ENCODE measurements around the gene ITGA7. TPM values are rescaled to one million over a fixed set of nuclear protein-coding genes. Genes with fewer than 3 reads are reported as not detected.

The ITGA7 gene
- total RNA-seq, 4 donors from 2014 or later: 101 to 207 (median 156) TPM

DNA sequence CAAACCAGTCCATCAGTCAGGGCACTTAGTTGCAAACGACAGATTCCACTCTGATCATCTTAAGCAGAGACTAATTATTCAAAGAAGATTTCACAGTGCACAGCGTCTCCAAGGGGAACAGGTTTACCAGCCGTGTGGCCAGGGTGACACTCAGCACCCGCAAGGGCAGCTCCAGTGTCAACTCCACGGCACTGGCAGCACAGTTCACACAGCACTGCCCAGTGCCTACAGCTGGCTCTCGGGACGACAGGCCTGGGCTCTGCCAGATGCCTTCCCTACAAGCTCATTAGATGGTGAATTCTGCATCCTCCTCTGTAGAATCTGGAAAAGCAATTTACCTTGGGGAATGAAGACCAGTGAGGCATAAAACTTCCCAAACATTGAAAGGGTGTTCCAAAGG, 66.1 kb downstream of the ITGA7 start:
- ATAC-seq (ENCODE audit: low FRiP score): no peak
- TF ChIP-seq CTCF (IDR thresholded peaks at IDR 0.05): no peak
- DNase-seq (ENCODE audit: low spot score): no peak

DNA sequence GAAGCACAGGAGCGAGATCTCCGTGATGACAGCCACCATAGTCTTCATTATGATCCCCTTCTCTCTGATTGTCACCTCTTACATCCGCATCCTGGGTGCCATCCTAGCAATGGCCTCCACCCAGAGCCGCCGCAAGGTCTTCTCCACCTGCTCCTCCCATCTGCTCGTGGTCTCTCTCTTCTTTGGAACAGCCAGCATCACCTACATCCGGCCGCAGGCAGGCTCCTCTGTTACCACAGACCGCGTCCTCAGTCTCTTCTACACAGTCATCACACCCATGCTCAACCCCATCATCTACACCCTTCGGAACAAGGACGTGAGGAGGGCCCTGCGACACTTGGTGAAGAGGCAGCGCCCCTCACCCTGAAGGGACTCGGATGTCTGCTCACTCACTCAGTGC, 70.2 kb downstream of the ITGA7 start:
- DNase-seq (ENCODE audit: low spot score) (no peak), ATAC-seq (ENCODE audit: low FRiP score) (no peak)
- TF ChIP-seq CTCF (IDR thresholded peaks at IDR 0.05): no peak

GRCh38 chr12:55636853-55637252, 70.9 kb downstream of the ITGA7 start, which contains the start of gene OR10P1:
Gene OR10P1, plus strand, starts transcription at chr12:55636892. Its CDS starts 0 bp downstream, at chr12:55636892.
- ATAC-seq (ENCODE audit: low FRiP score) (no peak), DNase-seq (ENCODE audit: low spot score) (no peak)
- no peak for TF ChIP-seq CTCF (IDR thresholded peaks at IDR 0.05)

DNA sequence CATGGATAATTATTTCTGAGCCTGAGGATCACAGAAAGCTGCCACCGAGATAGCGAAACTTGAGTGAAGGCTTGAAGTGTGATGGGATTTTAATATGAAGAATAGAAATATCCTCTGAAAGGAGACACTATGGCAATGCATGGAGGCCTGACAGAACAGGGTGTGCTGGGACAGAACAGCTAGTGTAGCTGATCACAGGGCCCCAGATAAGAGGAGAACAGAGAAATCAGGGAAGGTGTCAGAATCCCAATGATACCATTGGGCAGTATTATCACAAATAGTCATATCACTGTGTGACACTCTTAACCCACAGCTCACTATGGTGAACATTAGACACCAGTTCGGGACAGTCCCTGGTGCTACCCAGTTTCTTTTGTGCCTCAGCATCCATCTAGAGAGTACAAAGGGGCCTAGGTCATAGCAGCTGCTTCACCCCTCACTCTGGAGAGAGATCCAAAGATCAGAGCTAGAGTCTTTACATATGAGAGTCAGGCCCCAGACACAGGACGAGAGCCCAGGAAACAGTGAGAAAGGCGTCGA, 71.5 kb downstream of the ITGA7 start:
- DNase-seq (ENCODE audit: low spot score) (no peak), ATAC-seq (ENCODE audit: low FRiP score) (no peak)
- TF ChIP-seq CTCF (IDR thresholded peaks at IDR 0.05): no peak

Small RNA genes lying within 50 kb of the gene (small RNA-seq; reads per million reads assigned to genes)
- gene AC009779.1 (not detected), gene AC009779.5 (not detected), gene RF00017 (not detected)

Other genes with a start within 250 kb of the ITGA7 start
- not detected for gene OR6C70, start 237.8 kb downstream of the ITGA7 start, total RNA-seq
- gene OR6C68, start 215.5 kb downstream of the ITGA7 start, total RNA-seq: not detected
- not detected for gene OR6C4, start 158.3 kb downstream of the ITGA7 start, total RNA-seq
- not detected for gene OR2AP1, start 135.4 kb downstream of the ITGA7 start, total RNA-seq
- gene OR10P1, start 71.0 kb downstream of the ITGA7 start, total RNA-seq: not detected
- 100 to 1,000 TPM; 168 to 247 (median 213) TPM for gene BLOC1S1, start 8.1 kb upstream of the ITGA7 start, total RNA-seq
- gene RDH5, start 12.5 kb upstream of the ITGA7 start, total RNA-seq: 100 to 1,000 TPM in 2 of 4 donors, 10 to 100 TPM in 2; 77.4 to 119 (median 100) TPM
- gene CD63, start 21.1 kb upstream of the ITGA7 start, total RNA-seq: 1,000 to 10,000 TPM in 2 of 4 donors, 100 to 1,000 TPM in 2; 736 to 1,401 (median 892) TPM
- 1 to 10 TPM; 1.9 to 5.4 (median 2.5) TPM for gene GDF11, start 35.2 kb upstream of the ITGA7 start, total RNA-seq
- 10 to 100 TPM; 43.8 to 62.7 (median 52.5) TPM for gene SARNP, start 109.8 kb upstream of the ITGA7 start, total RNA-seq
- gene ORMDL2, start 110.1 kb upstream of the ITGA7 start, total RNA-seq: 10 to 100 TPM; 24.6 to 34.2 (median 28.6) TPM
- 10 to 100 TPM; 37.2 to 46.7 (median 42.3) TPM for gene DNAJC14, start 121.7 kb upstream of the ITGA7 start, total RNA-seq
- 100 to 1,000 TPM in 3 of 4 donors, 10 to 100 TPM in 1; 35.0 to 616 (median 308) TPM for gene MMP19, start 135.0 kb upstream of the ITGA7 start, total RNA-seq
- 10 to 100 TPM; 28.2 to 37.6 (median 29.8) TPM for gene PYM1, start 220.0 kb upstream of the ITGA7 start, total RNA-seq
- 10 to 100 TPM; 26.0 to 57.0 (median 37.9) TPM for gene DGKA, start 223.3 kb upstream of the ITGA7 start, total RNA-seq

Data from omental fat pad (tissue), 4 donors.